ENCODE results near the gene SCYGR8. TPM values are rescaled to one million over a fixed set of nuclear protein-coding genes. Genes with fewer than 3 reads are reported as not detected.
A peak's percentile ranks its signal among the peaks of the same experiment; 100 is the strongest.

Gene SCYGR8
- total RNA-seq, 1 donor from 2014 or later = not detected

DNA sequence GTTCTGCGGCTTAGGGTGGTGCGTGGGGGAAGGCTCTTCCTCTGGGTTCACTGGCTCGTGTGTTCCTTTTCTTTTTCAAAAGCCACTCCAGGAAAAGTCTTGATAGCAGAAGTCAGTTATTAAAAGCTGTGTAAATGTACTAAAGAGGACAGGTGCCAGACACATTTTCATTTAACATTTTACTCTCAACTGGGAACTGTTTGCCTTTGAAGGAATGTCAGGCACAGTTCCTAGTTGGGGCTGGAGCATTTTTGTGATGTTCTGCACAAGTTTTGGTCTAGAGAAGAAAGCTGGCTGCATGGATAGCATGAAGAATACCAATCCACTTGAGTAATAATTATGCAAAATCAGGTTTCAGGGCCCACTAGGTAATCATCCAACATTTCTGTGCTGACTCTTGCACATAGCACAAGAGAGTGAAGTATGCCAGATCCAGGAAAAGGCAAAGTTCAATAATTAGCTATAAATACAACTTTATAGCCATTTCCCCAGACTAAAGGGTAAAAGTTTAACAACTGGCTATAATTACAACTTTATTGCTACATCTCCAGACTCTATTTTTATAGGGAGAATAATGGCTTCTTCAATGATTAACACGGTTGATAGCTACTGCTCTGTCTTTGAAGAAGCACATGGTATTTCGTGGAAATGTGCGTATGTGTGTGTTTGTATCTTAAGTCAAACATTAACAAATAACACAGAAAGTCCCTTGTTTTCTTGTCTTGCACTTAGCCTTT, 16.2 kb downstream of the SCYGR8 start:
- no peak for TF ChIP-seq CTCF (conservative IDR thresholded peaks at IDR 0.05; ENCODE audit: low read depth, low read length)
- peak; percentile 99 for DNase-seq (ENCODE audit: low read depth)
- no peak overlapping the region for H3K4me3 ChIP-seq (ENCODE audit: low read depth, low read length)

- DNase-seq (ENCODE audit: low read depth) = peak; percentile 32
- no peak overlapping the region for H3K4me3 ChIP-seq (ENCODE audit: low read depth, low read length)
- no peak for TF ChIP-seq CTCF (conservative IDR thresholded peaks at IDR 0.05; ENCODE audit: low read depth, low read length)
These were observed 20.2 kb downstream of the SCYGR8 start for GRCh38 chr2:227765788-227766372.

DNA sequence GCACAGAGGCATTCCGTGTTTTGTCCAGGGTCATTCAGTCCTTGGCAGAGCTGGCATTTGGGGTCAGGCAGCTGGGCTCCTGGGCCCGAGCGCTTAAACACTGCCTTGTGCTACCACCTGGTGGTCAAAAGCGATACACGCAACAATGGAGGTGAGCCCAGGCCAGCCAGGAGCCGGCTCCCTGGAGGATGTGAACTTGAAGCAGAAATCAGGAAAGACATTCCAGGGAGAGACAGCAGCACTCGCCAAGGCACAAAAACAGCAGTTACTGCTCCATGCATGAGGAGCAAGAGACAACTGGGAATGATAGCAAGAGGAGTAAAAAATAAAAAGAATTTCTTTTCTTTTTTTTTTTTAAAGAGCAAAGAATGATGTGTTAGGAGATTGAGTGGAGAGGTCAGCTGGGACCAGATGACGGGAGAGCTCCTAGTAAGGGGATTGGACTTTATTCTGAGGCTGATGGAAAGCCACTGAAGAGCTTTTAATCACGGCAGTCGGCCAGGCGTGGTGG, 20.7 kb downstream of the SCYGR8 start:
- TF ChIP-seq CTCF (conservative IDR thresholded peaks at IDR 0.05; ENCODE audit: low read depth, low read length) = peak; percentile 86
- no peak for DNase-seq (ENCODE audit: low read depth)

GRCh38 chr2:227767830-227768229, 22.1 kb downstream of the SCYGR8 start:
- no peak for DNase-seq (ENCODE audit: low read depth)
- no peak for TF ChIP-seq CTCF (conservative IDR thresholded peaks at IDR 0.05; ENCODE audit: low read depth, low read length)
- H3K4me3 ChIP-seq (ENCODE audit: low read depth, low read length) = no peak overlapping the region

More for the DNA sequence above, 20.7 kb downstream of the SCYGR8 start:
- no peak overlapping the region for H3K4me3 ChIP-seq (ENCODE audit: low read depth, low read length)

- no peak for DNase-seq (ENCODE audit: low read depth)
- no peak for TF ChIP-seq CTCF (conservative IDR thresholded peaks at IDR 0.05; ENCODE audit: low read depth, low read length)
- no peak overlapping the region for H3K4me3 ChIP-seq (ENCODE audit: low read depth, low read length)
These were observed 26.5 kb downstream of the SCYGR8 start for GRCh38 chr2:227772197-227772661.

- no peak for TF ChIP-seq CTCF (conservative IDR thresholded peaks at IDR 0.05; ENCODE audit: low read depth, low read length)
- no peak for DNase-seq (ENCODE audit: low read depth)
- no peak overlapping the region for H3K4me3 ChIP-seq (ENCODE audit: low read depth, low read length)
These were observed 27.2 kb downstream of the SCYGR8 start for GRCh38 chr2:227772932-227773331.

Data from epithelial cell of proximal tubule (primary cell).